ENCODE data around the gene GPC1. TPM values are rescaled to one million over a fixed set of nuclear protein-coding genes. Genes with fewer than 3 reads are reported as not detected.

GPC1 gene
- total and polyA plus RNA-seq, 2 donors (not counting 1 experiment from before 2014, with no cell fraction given): 1.2 to 3.3 TPM

DNA sequence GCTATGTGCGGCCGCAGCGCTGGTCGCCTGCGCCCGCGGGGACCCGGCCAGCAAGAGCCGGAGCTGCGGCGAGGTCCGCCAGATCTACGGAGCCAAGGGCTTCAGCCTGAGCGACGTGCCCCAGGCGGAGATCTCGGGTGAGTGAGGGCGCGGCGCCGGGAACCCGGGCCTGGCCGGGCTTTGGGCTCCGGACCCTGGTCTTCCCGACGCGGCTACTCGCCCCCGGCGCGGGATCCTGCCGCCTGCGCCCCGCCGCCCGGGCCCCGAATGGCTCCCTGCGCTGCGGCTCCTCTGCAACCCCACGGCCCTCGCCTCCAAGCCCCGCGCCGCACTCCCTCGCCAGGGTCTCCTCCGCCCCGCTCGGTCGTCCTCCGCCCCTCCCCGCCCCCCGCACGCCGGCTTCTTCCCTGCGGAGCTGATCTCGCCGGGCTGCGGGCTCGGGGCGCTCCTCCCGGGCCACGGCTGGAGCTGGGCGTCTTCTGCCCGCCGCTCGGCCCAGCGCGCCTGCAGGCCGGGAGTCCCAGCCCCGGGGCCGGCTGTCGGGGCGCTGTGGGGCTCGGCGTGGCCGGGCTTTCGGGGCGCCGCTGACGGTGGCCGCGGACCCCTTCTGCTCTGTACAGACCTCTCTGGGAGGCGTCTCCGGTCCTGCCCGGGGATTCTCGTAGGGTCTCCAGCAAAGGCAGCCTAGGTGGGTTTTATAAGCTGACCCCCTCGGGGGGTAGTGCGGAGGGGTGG, 652 bp downstream of the GPC1 start:
- H3K27me3 Mint-ChIP-seq: peaks cover 10% of the 10 kb centered on the region
- no peak overlapping the region for H3K27ac Mint-ChIP-seq
- DNase-seq (peak; percentile 46), ATAC-seq (ENCODE audit: low read depth) (peak; percentile 1)
- peak overlapping the region in 3 of 5 experiments; percentile 49 to 74 (median 56) for H3K4me3 ChIP-seq (ENCODE audit: control extremely low read depth in 1 of 5, extremely low read depth in 1 of 5, insufficient read depth in 1 of 5, low read depth in 2 of 5, low read length in 4 of 5)
- H3K4me3 Mint-ChIP-seq: peak overlapping the region; percentile 59
- intact Hi-C loops (cut with micrococcal nuclease): loop anchor here (2.0 to 10.0 kb wide), 4 partner anchors 125 to 411 kb away; partner anchors contain the start of genes COPS9, DUSP28 and NDUFA10
- peaks cover 10% of the 10 kb centered on the region for H3K4me1 Mint-ChIP-seq
- no peak overlapping the region for H3K27ac ChIP-seq (ENCODE audit: low read length in 2 of 2)
- no peaks in the 10 kb centered on the region for H3K9me3 Mint-ChIP-seq (ENCODE audit: insufficient read depth)
- H4K20me1 ChIP-seq (ENCODE audit: control insufficient read depth, insufficient read depth, low read length, poor library complexity, severe bottlenecking): peaks cover 15% of the 10 kb centered on the region
- H3K9ac ChIP-seq (ENCODE audit: low read length): peak overlapping the region; percentile 65
- peaks cover 24 to 27% of the 10 kb centered on the region in 2 donors for H3K4me1 ChIP-seq (ENCODE audit: control insufficient read depth in 2 of 2, insufficient read depth in 2 of 2, low read length in 2 of 2)
- H3K4me2 ChIP-seq (replicated peaks; ENCODE audit: low read depth, low read length, poor library complexity, severe bottlenecking): peak overlapping the region; percentile 100
- ChIA-PET POLR2A (interaction anchor here (0.6 to 0.7 kb wide), 3 partner anchors 131 to 154 kb away, joined by 3 to 7 read pairs (median 3); no protein-coding TSS in a partner anchor), CTCF (no interaction called here)
- TF ChIP-seq, protein P1, sequence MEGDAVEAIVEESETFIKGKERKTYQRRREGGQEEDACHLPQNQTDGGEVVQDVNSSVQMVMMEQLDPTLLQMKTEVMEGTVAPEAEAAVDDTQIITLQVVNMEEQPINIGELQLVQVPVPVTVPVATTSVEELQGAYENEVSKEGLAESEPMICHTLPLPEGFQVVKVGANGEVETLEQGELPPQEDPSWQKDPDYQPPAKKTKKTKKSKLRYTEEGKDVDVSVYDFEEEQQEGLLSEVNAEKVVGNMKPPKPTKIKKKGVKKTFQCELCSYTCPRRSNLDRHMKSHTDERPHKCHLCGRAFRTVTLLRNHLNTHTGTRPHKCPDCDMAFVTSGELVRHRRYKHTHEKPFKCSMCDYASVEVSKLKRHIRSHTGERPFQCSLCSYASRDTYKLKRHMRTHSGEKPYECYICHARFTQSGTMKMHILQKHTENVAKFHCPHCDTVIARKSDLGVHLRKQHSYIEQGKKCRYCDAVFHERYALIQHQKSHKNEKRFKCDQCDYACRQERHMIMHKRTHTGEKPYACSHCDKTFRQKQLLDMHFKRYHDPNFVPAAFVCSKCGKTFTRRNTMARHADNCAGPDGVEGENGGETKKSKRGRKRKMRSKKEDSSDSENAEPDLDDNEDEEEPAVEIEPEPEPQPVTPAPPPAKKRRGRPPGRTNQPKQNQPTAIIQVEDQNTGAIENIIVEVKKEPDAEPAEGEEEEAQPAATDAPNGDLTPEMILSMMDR (IDR thresholded peaks at IDR 0.05): no peak
- TF ChIP-seq EZH2 (IDR thresholded peaks at IDR 0.05; ENCODE audit: borderline replicate concordance, insufficient read depth, low read depth, low read length, poor library complexity, severe bottlenecking): no peak
- H3K27me3 ChIP-seq (replicated peaks in 1 of 4; ENCODE audit: control extremely low read depth in 1 of 4, control insufficient read depth in 3 of 4, insufficient read depth in 4 of 4, low read length in 3 of 4): peaks cover 0 to 48% (median 13%) of the 10 kb centered on the region in 4 experiments
- no peaks in the 10 kb centered on the region for H3K36me3 ChIP-seq (replicated peaks in 1 of 2; ENCODE audit: control extremely low read depth in 1 of 2, control insufficient read depth in 1 of 2, extremely low read depth in 1 of 2, insufficient read depth in 2 of 2, low read length in 1 of 2)
- H2AFZ ChIP-seq (ENCODE audit: insufficient read depth, low read depth, low read length, poor library complexity, severe bottlenecking): peak overlapping the region; percentile 79
- 2% methylated on average over 88 of the region's 88 CpGs for WGBS (ENCODE audit: insufficient coverage)
- H3K79me2 ChIP-seq (ENCODE audit: control insufficient read depth, insufficient read depth, low read length): no peaks in the 10 kb centered on the region
- peaks cover 0 to 17% (median 0%) of the 10 kb centered on the region in 3 donors for H3K9me3 ChIP-seq (ENCODE audit: control extremely low read depth in 1 of 3, control insufficient read depth in 2 of 3, insufficient read depth in 1 of 3, low read length in 2 of 3)
